ENCODE data around the gene EFHC2. TPM values are rescaled to one million over a fixed set of nuclear protein-coding genes. Genes with fewer than 3 reads are reported as not detected.

The EFHC2 gene
- total and polyA plus RNA-seq, 2 of the 8 experiments (the other 6 are each of a cell fraction or from before 2014, with no cell fraction given): 1.8 to 3.4 TPM

DNA sequence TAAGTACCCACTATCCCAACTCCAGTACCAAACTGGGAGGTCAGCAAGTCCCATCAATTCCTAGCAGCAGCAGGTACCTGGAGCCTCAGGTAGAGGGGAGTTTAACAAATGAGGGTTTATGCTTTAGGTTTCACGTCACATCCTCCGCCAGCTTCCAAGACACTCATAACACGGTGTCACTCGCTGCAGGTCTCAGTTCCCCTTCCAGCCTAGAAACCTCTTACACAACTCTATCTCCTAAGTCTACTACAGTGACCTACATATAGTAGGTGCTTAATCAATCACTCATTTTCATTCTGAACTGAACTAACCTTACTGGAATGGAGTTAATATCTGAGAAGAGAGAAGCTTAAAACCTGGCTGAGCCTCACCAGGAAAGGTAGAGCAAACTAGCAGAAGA is 96.0 kb downstream of the EFHC2 start:
- H3K18ac ChIP-seq (ENCODE audit: extremely low read depth, low read length): no peak overlapping the region
- no peak for TF ChIP-seq POLR2A (IDR thresholded peaks at IDR 0.05; ENCODE audit: control extremely low read depth in 1 of 2, low read depth in 2 of 2, low read length in 2 of 2)
- no peak for TF ChIP-seq EZH2 (IDR thresholded peaks at IDR 0.05; ENCODE audit: low read depth, low read length, severe bottlenecking)
- no peak overlapping the region for H2AFZ ChIP-seq (ENCODE audit: low read length)
- H2BK5ac ChIP-seq (ENCODE audit: low read depth, low read length): no peak overlapping the region
- H2AK5ac ChIP-seq (ENCODE audit: low read depth, low read length): no peak overlapping the region
- DNase-seq (ENCODE audit: low read depth in 1 of 2, low spot score in 2 of 2) (no peak), FAIRE-seq (no peak)
- H3K79me1 ChIP-seq (ENCODE audit: low read depth, low read length): no peaks in the 10 kb centered on the region
- H4K5ac ChIP-seq (ENCODE audit: insufficient read length, low read depth, low read length): no peak overlapping the region
- no peak overlapping the region for H3K9ac ChIP-seq (replicated peaks in 1 of 4; ENCODE audit: extremely low read depth in 1 of 4, low read depth in 3 of 4, low read length in 3 of 4)
- H3K4me2 ChIP-seq (ENCODE audit: insufficient read depth in 1 of 2, low read depth in 2 of 2, low read length in 2 of 2): no peak overlapping the region
- no peaks in the 10 kb centered on the region for H3K23me2 ChIP-seq (ENCODE audit: low read depth, low read length)
- ChIA-PET CTCF (ENCODE audit: partially characterized antibody) (interaction anchor here (1.7 kb wide), 1 partner anchor 9 kb away, joined by 4 read pairs; no protein-coding TSS in a partner anchor), POLR2A (ENCODE audit: partially characterized antibody) (no interaction called here)
- no peak overlapping the region for H4K8ac ChIP-seq (ENCODE audit: extremely low read depth, insufficient read depth, low read length)
- no peaks in the 10 kb centered on the region; a peak in 1 of 7 replicates for H3K4me1 ChIP-seq (replicated peaks in 1 of 4; ENCODE audit: control insufficient read depth in 3 of 4, insufficient read depth in 4 of 4, low read length in 3 of 4)
- H4K20me1 ChIP-seq (replicated peaks in 1 of 2; ENCODE audit: control insufficient read depth in 1 of 2, insufficient read depth in 2 of 2, low read length in 2 of 2): no peaks in the 10 kb centered on the region
- no peaks in the 10 kb centered on the region for H3K36me3 ChIP-seq (ENCODE audit: control insufficient read depth in 2 of 4, insufficient read depth in 4 of 4, low read length in 3 of 4)
- H2BK12ac ChIP-seq (ENCODE audit: low read depth, low read length): no peak overlapping the region
- no peaks in the 10 kb centered on the region for H3K27me3 ChIP-seq (replicated peaks in 1 of 4; ENCODE audit: control insufficient read depth in 3 of 4, extremely low read depth in 1 of 4, insufficient read depth in 3 of 4, low read length in 3 of 4)
- no peak overlapping the region for H4K91ac ChIP-seq (replicated peaks; ENCODE audit: insufficient read length, low read length)
- H3K4me3 ChIP-seq (ENCODE audit: extremely low read depth in 1 of 4, insufficient read depth in 2 of 4, low read depth in 3 of 4, low read length in 4 of 4): no peak overlapping the region
- no peak overlapping the region for H3K23ac ChIP-seq (ENCODE audit: insufficient read length)
- WGBS, 2 experiments (ENCODE audit: extremely low coverage in 1 of 2, insufficient coverage in 1 of 2, insufficient read length in 1 of 2, insufficient replicate concordance in 2 of 2, low coverage in 1 of 2, low lambda C conversion rate in 2 of 2, missing lambda C conversion rate in 1 of 2): 98% methylated on average over 4 of the region's 4 CpGs; no CpG with 5 or more reads in 1 of the 2 experiments
- no peak overlapping the region for H3K14ac ChIP-seq (ENCODE audit: insufficient read length)
- H3K9me3 ChIP-seq (ENCODE audit: insufficient read depth in 2 of 2, low read depth in 1 of 2, low read length in 1 of 2): no peaks in the 10 kb centered on the region
- H2BK20ac ChIP-seq (ENCODE audit: low read length): no peak overlapping the region
- no peak overlapping the region for H3K56ac ChIP-seq (replicated peaks; ENCODE audit: insufficient read length, low read depth, low read length)
- no peak overlapping the region for H2BK15ac ChIP-seq (ENCODE audit: low read length)
- no peaks in the 10 kb centered on the region for H3K79me2 ChIP-seq (ENCODE audit: control insufficient read depth in 1 of 2, insufficient read depth in 2 of 2, low read length in 2 of 2)
- H3K4ac ChIP-seq (replicated peaks; ENCODE audit: insufficient read length, low read depth, low read length): no peak overlapping the region
- no peak overlapping the region for H3K27ac ChIP-seq (ENCODE audit: low read depth, low read length)
- H2BK120ac ChIP-seq (replicated peaks; ENCODE audit: low read depth, low read length): no peak overlapping the region
